ENCODE results near the gene CPA1.
A peak's percentile ranks its signal among the peaks of the same experiment; 100 is the strongest.

Gene CPA1

DNA sequence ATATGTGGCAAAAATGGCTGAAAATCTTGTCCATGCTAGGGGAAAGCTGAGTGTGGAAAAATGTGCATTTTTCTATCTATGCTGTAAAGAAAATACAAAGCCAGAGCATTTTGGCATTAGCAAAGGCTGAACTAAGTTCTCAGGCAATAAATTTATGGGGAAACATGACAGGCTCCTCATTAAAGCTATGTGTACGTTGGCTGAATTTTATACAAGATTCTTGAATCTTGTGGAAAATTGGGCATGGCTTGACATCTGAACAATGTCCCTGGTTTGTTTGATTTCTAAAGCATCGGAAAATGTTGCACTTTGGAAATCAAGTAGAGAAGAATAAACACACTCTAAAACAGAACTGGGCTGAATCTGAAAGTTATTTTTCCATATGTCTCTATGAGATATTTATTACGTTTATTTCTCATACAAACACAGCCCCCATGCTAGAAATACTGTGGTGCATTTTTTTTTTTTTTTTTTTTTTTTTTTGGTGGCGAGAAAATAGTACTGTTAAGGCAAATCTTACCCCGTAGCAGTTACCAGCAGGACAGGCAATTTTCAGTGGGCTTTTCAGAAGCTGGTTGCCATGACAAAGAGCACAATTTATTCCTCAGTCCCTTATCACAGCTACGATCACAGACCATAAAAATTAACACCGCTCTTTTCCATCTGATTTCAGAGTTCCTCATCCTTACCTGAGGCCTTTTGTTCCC, 16.9 kb downstream of the CPA1 start:
- no peak for DNase-seq

DNA sequence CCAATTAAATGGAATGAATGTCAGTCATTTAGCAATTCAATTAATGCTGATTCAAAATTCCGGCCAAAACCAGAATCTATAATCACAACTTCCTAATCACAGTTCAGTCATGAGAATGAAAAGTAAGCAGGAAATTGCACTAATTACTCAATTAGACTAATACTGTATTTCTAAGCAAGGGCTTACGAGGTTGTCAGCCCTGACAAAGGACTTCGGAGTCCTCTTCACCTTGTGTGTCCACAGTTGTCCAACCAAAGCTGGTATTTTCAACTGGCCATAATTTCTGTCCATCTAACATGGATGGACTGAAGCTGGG, 17.4 kb downstream of the CPA1 start:
- no peak for DNase-seq

DNA sequence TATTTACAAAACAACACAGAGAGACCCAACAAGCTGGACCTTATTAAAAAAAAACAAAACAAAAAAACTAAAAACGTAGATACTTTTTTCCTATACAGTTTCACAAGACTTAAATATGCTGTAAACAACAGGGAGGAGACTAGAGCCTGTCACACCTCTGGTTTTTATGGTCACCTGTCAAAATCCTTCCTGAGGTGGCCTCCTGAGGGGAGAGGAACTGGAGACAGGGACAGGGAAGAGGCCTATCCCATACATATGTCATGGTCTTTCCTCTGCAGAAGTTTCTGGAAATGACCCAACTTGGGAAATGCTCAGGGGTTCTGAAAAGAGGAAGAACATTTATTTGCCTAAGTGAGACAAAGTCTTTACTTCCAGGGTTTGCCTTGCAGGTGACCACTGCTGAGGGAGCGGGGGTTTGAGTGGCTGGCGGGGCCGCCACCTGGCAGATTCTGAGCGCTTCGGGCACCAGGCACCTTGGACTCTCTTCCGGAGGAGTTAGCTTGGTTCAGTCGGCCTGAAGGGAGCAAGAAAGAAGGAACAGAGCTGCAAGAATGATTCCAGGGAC, 18.3 kb downstream of the CPA1 start:
- no peak for DNase-seq

DNA sequence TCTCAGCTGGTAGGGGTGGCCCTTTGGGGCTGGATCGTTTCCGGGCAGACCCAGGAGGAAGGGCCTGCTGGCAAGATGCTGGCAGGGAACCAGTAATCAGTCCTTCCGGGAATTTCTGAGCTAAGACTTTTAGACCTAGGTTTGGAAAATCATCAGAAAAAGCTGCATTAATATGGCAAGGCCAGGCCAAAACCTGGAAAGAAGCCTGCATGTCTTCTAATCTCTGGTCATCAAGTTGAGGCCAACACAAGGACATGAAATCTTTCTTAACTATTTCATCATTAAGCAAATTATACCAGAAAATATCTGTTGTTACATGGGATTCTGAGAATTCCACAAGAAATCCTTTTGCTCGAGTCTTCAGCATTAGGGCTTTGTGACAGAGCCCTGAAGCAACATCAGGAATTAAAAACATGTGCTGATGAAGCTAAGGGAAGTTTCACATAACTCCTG, 19.9 kb downstream of the CPA1 start:
- no peak for DNase-seq

DNA sequence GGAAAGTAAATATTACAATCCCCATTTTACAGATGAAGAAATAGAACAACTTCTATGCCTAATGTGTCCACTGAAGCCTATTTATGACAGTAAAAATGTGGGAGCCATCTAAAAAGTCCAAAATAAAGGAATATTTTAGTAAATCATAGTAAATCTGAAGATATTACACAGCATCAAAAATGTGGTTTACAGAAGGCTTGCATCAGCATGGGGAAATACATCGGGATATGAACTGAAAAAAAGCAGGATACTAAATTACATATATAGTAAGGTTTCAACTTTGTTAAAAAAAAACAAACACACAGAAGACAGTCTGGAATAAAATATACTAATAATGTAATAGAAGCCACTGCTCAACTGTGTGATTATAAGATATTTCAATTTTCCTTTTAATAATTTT, 20.8 kb downstream of the CPA1 start:
- no peak for DNase-seq

DNA sequence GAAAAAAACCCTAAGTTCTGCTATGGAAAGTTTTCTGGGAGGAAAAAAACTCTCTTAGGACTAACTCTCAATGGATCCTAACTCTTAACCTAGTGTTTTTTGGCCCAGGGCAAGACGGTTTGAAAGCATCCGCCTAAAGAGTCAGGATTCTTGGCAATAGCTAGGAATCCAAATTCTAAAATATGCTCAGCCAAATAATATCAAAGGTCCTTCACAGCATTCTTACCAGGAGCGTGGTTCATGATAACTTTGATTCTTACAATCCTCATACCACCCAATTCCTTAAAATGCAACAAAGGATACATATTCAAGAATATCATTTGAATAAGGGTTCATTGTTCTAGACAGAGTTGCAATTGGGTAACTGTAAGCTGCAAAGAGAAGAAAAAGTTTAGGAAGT, 21.3 kb downstream of the CPA1 start:
- no peak for DNase-seq

DNA sequence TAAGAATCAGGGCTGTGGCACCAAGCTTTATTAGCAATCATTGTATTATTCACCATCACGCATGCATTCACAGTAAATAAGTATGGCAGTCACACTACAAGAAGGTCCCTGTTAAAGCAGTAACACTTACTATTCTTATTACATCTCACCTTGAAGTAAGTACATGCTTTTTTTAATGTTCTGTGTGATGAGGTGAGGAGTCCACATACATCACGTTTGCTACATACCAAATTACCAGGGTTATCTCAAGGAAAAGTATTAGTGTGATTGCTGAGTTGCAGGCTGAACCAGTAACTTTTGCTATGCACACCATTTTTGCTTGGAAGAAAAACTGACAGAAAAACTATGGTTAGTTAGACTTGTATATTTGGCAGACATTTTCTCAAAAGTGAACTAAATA, 24.7 kb downstream of the CPA1 start:
- no peak for DNase-seq

DNA sequence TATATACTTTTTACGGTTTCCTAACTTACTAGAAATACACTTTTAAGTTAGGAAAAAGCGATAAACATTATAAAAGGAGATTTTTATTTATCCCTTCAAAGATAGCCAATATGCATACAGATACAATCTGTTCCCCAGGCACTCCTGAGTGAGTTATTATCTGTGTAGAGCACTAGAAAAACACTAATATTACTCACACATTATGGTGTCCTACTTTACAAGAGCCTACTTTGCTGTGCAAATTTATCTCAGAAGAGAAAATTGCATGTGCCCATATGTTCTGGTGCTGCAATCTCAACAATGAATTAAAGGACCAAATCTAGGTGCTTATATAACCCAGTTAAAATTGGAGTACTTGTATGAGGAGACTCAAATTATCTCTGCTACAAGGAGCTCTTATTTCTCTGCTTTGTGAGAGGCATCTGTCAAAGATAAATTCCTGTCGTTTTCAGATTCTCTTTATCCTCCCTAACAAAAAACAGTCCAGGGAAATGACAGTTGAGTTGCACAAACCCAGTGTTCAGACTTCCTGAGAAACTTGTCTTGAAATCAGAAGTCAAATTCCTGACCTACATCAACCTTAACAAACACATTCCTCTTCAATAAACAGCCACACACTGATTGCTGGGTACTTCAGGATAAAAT, 28.9 kb downstream of the CPA1 start:
- no peak for DNase-seq

DNA sequence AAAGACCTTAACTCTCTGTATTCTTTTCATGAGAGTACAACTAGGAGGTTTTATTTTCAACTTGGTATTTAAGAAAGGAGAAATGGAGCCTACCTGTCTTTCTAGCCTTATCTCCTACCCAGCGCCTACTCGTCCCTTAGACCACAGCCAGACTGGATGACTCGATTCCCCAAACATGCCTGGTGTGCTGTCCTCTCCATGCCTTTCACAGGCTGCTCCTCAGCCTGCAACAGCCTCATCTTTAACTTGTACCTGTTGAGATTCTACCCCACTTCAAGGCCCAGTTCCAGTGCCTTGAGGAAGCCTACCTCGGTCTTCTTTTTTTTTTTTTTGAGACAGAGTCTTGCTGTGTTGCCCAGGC, 29.4 kb downstream of the CPA1 start:
- DNase-seq = no peak

DNA sequence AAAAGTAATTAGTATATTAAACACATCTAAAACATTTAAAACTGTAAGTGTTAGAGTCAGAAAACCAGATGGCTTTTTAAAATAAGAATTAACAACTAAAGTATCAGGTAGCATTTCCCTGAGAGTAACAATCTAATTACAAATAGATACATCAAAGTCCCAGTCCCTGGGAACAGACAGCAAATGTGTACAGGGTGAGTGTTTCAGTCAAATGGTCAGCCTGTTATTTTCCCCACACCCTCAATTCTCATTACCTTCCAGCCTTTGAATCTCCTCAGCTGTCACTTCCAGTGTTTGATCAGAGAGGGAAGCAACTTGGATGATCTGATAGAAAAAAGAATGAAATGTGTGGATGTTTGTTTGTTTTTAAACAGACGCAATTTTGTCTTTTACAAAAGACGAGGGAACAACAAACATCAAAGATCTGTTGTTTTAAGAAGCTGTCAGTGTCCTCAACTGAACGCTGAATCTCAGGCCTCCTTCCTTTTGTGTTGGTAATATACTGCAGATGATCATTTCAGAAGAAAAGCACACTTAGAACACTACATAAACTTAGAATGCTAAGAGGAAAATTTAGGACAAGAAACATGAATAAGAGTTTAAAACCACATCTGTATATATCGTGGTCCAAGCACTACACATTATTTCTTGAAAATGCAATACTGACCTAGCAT, 30.7 kb downstream of the CPA1 start:
- no peak for DNase-seq

DNA sequence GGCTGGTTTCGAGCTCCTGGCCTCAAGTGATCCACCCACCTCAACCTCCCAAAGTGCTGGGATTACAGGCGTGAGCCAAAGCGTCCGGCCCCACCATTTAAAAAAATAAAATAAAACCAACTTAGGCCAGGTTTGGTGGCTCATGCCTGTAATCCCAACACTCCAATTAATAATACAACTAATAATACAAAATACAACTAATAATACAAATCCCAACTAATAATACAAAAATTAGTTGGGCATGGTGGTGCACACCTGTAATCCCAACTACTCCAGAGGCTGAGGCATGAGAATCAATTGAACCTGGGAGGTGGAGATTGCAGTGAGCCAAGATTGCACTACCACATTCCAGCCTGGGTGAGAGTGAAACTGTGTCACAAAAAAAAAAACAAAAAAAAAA, 32.9 kb downstream of the CPA1 start:
- DNase-seq = no peak

DNA sequence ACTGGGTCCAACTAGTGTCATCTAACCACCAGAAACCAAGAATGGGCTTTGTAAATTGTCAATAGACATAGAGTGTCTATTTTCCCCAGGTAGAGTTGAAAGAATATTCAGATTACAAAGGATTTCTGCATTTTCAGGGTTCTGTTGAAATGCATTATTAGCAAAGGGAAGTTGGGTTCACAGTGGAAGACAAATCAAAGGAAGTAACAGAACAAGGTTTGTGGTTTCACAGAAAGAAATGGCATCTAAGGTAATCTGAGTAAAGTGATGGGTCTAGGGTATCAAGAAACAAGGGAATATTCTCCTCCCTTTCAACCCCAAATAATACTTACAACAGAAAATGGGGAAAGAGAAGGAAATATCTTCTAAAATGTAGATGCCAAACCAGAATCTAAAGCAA, 34.7 kb downstream of the CPA1 start:
- DNase-seq = no peak

DNA sequence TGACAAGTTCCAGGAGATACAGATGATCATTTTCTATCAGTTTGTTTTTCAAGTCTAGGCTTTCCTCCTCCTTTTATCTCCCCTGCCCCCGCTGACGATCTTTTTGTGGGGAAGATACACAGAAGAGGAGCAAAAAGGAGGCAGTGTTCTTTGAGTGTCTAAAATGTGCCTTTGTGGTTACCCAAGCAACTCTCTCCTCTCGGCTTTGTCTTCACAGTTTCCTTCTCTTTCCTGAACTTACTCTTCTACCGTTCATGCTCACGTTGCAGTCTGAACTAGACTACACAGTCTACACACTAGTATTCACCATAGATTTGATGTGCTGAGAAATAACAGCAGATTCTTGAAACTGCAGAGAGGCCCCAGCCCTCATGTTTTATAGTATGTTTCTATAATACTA, 36.9 kb downstream of the CPA1 start:
- DNase-seq = no peak

DNA sequence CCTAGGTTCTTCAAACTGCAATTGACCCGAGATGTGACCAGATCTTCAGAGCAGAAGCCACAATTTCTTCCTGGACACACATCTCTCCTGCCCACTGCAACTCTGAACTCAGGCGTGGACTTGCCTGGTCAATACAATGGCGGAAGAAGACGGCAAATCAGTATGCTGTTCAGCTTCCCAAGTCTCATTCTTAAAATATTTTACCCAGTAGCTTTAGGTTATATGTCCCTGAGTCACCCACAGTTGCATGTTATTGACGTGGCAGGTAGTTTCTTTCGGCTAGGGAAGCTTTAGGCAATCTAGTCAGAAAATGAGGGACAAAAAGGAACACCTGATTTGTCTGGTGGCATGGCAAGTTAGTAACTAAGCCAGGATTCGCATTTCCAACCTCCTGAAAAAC, 38.0 kb downstream of the CPA1 start:
- DNase-seq = no peak

DNA sequence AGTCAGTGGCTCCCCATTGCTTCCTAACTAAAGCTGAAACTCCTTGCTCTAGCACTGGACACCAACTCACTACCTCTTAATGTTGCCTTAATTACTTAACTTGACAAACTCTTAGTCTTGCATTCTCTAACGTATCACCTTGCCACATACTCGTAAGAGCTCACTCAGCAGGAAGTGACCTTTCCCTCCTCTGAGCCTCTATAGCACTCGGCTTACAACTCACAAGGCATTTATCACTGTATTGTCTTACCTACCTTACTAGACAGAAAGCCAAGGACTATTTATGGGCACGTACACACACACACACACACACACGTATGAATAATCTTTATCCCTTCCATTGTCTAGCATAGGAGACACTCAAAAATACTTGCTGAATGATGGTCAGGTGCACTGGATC, 39.4 kb downstream of the CPA1 start:
- DNase-seq = no peak

DNA sequence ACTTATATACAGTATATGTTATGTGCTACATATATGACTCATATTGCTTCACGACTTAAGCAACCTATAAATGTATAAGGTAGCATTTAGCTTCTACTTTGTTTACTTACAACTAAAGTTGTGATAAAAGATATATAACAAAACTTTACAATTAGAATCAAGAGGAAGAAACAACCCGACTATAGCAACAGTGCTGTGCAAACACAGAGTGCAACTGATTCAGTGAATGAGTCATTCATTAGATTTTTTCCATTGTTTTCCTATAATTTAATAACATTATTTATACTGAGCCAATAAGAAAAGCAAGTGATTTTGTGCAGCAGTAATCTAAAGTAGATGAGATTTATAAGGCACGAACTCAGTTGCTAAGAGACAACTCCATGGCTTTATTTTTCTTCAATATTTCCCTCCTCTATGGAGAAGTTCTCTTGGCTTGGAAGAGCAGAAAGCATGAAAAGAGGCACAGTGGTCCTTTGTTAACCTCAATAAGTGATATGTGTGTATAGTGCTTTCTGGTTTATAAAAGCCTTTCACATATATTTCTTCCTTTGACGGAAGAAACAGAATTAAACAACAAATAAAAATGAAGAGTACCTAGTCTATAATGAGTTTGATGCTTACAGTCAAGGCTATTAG, 40.8 kb downstream of the CPA1 start:
- peak; percentile 37 for DNase-seq

DNA sequence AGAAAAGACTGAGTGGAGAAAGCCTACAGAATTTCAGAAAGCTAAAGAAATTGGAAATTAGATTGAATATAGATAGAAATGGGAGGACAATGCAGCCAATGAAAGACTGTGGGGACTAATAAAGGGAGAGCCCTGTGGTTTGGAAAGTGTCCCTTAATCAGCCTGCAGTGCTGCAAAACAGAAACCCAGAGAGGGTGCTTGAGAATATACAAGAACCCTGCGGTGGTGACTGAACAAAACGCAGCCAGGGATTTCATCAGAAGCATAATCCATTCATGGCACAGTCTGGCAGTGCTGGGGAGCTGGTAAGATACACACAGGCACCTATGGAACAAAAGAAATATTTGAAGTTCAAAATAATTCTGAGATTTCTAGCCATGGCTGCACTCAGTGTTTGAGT, 41.4 kb downstream of the CPA1 start:
- DNase-seq = no peak

DNA sequence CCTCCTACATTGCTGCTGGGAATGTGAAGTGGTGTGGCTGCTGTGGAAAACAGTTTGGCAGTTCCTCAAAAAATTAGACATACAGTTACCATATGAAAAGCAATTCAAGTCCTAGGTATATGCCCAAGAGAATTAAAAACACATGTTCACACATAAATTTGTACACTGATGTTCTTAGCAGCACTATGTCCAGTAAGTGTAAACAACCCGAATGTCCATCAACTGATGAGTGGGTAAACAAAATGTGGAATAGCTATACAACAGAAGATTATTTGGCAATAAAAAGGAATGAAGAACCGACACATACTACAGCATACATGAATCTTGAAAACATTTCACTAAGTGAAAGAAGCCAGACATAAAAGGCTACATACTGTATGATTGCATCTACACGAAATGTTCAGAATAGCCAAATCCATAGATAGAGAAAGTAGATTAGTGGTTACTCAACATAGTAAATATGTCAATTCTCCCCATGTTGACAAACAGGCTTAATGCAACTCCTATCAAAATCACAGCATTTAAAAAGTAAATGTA, 43.3 kb downstream of the CPA1 start:
- DNase-seq = no peak

DNA sequence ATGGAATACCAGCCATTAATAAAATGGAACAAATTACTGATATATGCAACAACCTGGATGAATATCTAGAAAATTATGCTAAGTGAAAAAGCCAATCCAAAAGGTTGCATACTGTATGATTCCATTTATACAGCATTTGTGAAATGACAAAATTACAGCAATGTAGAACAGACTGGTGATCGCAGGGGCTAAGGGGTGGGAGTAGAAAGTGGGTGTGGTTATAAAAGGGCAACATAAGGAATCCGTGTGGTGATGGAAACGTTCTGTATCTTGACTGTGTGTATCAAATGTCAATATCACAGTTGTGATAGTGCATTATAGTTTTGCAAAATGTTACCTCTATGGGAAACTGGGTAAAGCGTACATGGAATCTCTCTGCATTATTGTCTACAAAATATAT, 45.5 kb downstream of the CPA1 start:
- DNase-seq = no peak

DNA sequence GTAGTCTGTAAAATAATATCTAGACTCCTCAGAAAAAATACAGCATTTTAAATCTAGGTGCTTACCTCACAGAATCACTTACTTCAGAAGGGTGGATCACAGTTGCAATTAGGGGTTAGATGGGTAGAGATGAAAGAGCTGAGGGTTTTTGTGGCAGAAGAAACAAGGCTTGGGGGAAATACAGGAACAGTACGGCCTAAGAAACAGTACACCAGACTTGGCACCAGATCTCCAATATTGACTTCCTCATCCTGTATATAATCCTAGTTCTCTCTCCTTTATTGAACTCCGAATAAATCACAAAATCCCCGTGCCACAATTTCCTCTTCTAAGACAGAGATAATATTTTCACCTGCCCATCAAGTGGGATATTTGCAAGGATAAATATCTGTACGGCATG, 46.3 kb downstream of the CPA1 start:
- DNase-seq = no peak

DNA sequence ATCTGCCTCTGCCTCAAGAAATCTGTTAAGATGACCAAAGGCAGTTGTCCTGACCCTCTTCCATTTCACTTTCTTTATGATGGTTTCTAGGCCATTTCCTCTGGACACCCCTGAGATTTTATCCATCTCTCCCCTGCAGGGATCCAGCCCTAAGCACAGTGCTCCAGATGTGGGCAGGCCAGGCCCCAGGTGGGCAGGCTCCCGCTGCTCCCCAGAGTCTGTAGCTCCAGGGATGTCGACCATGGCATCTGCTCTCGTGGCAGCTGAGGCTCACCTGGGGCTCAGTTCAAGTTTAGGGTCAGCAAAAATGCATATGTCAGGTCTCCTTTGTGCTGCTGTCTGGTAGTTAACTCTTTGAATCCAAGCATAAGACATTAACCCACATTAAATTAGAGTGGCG, 48.7 kb downstream of the CPA1 start:
- no peak for DNase-seq

DNA sequence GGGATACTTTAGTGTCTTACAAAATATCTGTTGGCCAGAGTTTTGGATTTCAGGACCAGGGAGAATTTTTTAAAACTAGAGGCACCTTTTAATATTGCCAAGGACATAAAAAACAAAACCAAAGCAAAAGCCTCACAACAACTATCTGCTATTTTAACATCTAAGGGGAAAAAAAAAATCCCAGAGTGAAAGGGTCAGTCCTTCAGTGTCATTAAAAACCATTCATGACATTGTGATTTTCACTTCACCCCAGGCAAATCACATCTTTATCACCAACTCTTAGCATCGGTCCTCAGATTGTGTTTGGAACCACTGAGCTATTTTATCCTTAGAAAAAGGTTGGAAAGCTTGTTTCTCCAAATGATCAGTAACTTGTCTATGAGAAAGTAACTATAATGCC, 49.8 kb downstream of the CPA1 start:
- DNase-seq = no peak

DNA sequence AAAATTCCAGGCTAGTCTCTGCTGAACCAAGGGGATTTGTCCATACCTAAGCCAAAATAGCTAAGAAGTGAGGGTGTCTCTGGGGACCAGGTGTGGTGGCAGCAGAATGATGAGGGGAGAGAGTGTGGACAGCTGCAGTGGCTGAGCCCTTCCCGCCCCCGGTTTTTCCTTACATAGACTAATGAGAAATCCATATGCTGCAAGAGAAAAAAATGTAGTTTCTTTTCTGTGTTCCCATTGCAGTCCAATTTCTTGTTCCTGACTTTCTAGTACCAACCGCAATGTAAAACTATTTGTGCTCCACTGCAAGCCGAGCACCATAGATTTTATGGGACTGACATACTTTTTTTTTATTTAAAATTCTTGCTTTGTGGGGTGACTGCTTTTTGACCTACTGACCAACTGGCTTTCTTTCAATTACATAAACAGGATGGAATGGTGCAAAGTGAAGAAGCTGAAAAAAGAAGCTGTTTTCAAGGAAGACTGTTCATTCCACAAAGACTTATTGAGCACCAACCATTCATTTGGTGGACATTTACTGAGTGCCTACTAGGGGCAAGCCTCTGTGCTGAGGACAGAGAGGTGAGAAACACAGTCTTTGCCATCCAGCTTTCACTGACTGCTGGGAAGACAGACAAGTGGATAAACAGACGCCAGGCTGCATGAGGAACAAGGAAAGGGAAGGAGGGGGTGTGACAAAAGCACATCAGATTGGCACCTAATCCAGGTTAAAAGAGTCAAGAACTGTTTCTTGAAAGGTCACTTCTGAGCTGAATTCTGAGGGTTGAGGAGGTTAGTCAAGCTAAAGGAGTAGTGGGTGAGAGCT, 50.8 kb downstream of the CPA1 start:
- DNase-seq = no peak

Measured in kidney glomerular epithelial cell (primary cell).